Measurements from ENCODE around the gene SLC9B1. TPM values are rescaled to one million over a fixed set of nuclear protein-coding genes. Genes with fewer than 3 reads are reported as not detected.

The SLC9B1 gene
- total RNA-seq, 2 donors from 2014 or later = 1.4 TPM

DNA sequence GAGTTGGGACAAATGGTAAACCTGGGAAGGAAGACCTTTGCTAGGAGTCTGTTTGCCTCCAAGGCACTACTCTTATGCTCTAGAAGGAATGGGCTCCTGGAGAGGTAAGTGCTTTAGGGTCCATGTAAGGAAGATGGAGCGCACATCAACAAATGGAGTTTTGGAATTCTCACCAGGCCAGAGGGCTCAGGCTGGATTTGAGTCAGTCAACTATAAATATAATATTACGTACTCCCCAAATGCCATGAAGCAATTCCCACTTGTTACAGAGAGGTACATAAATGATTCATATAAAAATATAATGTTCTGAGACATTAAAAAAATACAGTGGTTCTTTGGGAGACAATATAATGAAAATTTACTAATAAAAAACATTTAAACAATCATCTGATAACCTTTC, 1.6 kb upstream of the SLC9B1 start:
- Histone ChIP-seq H3K27me3 (ENCODE audit: control insufficient read depth, insufficient read depth, low read length, poor library complexity, severe bottlenecking) (no peaks in the 10 kb centered on the region), H3K4me3 (ENCODE audit: low read length) (no peak overlapping the region), H3K9ac (ENCODE audit: extremely low read depth, low read length, poor library complexity, severe bottlenecking) (no peak overlapping the region), H3K4me1 (ENCODE audit: control insufficient read depth, insufficient read depth, low read length) (no peaks in the 10 kb centered on the region), H3K27ac (ENCODE audit: low read depth, low read length) (no peak overlapping the region), H3K36me3 (ENCODE audit: control insufficient read depth, insufficient read depth, low read length) (no peaks in the 10 kb centered on the region), H3K9me3 (ENCODE audit: control insufficient read depth, low read length) (no peaks in the 10 kb centered on the region)
- Mint-ChIP-seq H3K4me1 (peaks cover 7% of the 10 kb centered on the region), H3K27ac (no peak overlapping the region), H3K36me3 (ENCODE audit: low read depth) (no peaks in the 10 kb centered on the region), H3K4me3 (no peak overlapping the region), H3K27me3 (ENCODE audit: insufficient read depth) (peaks cover 19% of the 10 kb centered on the region), H3K9me3 (no peaks in the 10 kb centered on the region)
- no peak for TF ChIP-seq CTCF (conservative IDR thresholded peaks at IDR 0.05)
- WGBS, 2 experiments (ENCODE audit: insufficient coverage in 1 of 2, insufficient read length in 1 of 2) = 97% methylated on average over 2 of the region's 2 CpGs; no CpG with 5 or more reads in 1 of the 2 experiments
- DNase-seq = no peak

DNA sequence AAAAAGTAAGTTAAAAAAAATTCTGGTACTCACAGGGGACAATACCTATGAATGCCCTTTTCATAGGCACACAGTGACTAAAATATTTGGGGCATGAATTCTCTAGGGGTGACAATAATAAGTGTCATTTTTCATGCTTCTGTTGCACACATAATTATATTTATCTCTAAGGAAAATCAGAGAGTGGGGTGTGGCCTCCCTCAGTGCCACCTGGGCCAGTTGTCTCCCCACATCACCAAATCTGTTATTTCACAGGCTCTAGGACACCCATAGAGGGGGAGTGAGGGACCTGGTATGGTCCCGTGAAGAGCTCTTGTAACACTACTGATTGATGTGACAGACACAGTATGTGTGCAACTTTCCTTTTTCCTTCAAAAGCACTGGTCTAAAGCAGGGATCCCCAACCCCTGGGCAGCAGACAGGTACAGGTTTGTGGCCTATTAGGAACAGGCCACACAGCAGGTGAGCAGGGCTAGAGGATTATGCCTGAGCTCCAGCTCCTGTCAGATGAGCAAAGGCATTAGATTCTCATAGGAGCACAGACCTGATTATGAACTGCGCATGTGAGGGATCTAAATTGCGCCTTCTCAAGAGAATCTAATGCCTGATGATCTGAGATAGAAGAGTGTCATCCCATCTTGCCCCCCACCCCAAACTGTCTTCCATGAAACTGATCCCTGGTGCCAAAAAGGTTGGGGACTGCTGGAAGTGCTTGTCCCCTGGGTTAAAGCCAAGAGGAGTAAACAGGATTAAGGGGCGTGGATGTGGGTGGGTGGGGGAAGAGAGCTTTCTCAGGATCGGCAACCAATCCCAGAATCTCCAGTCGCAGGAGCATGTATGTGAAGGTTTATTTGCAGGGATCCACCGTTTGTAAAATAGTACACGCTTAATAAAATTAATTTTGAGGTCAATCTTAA, 856 bp downstream of the SLC9B1 start:
- Mint-ChIP-seq H3K4me3 (peak overlapping the region; percentile 75), H3K27me3 (ENCODE audit: insufficient read depth) (peaks cover 14% of the 10 kb centered on the region), H3K27ac (peak overlapping the region; percentile 98), H3K4me1 (peaks cover 7% of the 10 kb centered on the region), H3K9me3 (no peaks in the 10 kb centered on the region), H3K36me3 (ENCODE audit: low read depth) (no peaks in the 10 kb centered on the region)
- peak overlapping the region; percentile 80 for H3K4me3 ChIP-seq (ENCODE audit: low read length)
- peak overlapping the region; percentile 76 for H3K9ac ChIP-seq (ENCODE audit: extremely low read depth, low read length, poor library complexity, severe bottlenecking)
- 77 to 79% methylated on average over 5 to 8 of the region's 8 CpGs for WGBS, 2 experiments (ENCODE audit: insufficient coverage in 1 of 2, insufficient read length in 1 of 2)
- no peaks in the 10 kb centered on the region for H3K9me3 ChIP-seq (ENCODE audit: control insufficient read depth, low read length)
- TF ChIP-seq CTCF (conservative IDR thresholded peaks at IDR 0.05) = no peak
- no peaks in the 10 kb centered on the region for H3K4me1 ChIP-seq (ENCODE audit: control insufficient read depth, insufficient read depth, low read length)
- H3K27me3 ChIP-seq (ENCODE audit: control insufficient read depth, insufficient read depth, low read length, poor library complexity, severe bottlenecking) = no peaks in the 10 kb centered on the region
- no peak for DNase-seq
- H3K36me3 ChIP-seq (ENCODE audit: control insufficient read depth, insufficient read depth, low read length) = no peaks in the 10 kb centered on the region
- no peak overlapping the region for H3K27ac ChIP-seq (ENCODE audit: low read depth, low read length)

DNA sequence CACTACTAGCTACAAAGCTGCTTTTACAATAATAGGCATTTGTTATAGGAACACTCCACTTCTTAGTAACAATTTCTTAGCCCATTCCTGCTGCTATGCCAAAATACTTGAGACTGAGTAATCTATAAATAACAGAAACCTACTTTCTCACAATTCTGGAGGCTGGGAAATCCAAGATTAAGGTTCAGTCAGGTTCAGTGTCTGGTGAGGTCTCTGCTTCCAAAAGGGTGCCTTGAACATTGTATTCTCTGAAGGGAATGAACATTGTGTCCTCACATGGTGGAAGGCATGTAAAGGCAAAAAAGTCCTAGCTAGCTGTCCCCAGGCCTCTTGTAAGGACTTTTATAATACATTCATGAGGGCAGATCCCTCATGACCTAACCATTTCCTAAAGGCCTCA, 7.0 kb downstream of the SLC9B1 start:
- no peak for TF ChIP-seq CTCF (conservative IDR thresholded peaks at IDR 0.05)
- H3K27ac ChIP-seq (ENCODE audit: low read depth, low read length) = no peak overlapping the region
- Mint-ChIP-seq H3K36me3 (ENCODE audit: low read depth) (no peaks in the 10 kb centered on the region), H3K27ac (no peak overlapping the region), H3K4me3 (no peak overlapping the region), H3K9me3 (no peaks in the 10 kb centered on the region), H3K27me3 (ENCODE audit: insufficient read depth) (no peaks in the 10 kb centered on the region), H3K4me1 (no peaks in the 10 kb centered on the region)
- no peaks in the 10 kb centered on the region for H3K36me3 ChIP-seq (ENCODE audit: control insufficient read depth, insufficient read depth, low read length)
- DNase-seq = no peak
- no peaks in the 10 kb centered on the region for H3K4me1 ChIP-seq (ENCODE audit: control insufficient read depth, insufficient read depth, low read length)
- H3K27me3 ChIP-seq (ENCODE audit: control insufficient read depth, insufficient read depth, low read length, poor library complexity, severe bottlenecking) = peaks cover 9% of the 10 kb centered on the region
- H3K4me3 ChIP-seq (ENCODE audit: low read length) = no peak overlapping the region
- H3K9me3 ChIP-seq (ENCODE audit: control insufficient read depth, low read length) = no peaks in the 10 kb centered on the region
- H3K9ac ChIP-seq (ENCODE audit: extremely low read depth, low read length, poor library complexity, severe bottlenecking) = no peak overlapping the region

All from endodermal cell (in vitro differentiated cells).